Activated T-helper 2 cell treated with anti-CD3 and anti-CD28 coated beads, Interferon-gamma antibody, Interleukin-2, Interleukin-4, amounts not matched to agents 10 μg/mL and 5 μg/mL and 100 μg/mL, durations not matched to agents 14 hours and 24 hours and 36 hours (primary cell): ENCODE measurements around the gene TAOK3. TPM values are rescaled to one million over a fixed set of nuclear protein-coding genes. Genes with fewer than 3 reads are reported as not detected.
"Not testable (repeated sequence)": the region's sequence is repeated elsewhere in the genome, so short reads cannot be mapped to it uniquely, and the experiment has no call there.

ENCODE experiments used
- DNase-seq: peaks from one replicate; pipeline ENCODE4 v3.0.0; 2021; ENCODE audit warnings: low spot score
- H3K27ac Mint-ChIP-seq: one replicate; pipeline ENCODE4 v1.8.0; 2021; ENCODE audit warnings: mixed read lengths
- H3K27me3 Mint-ChIP-seq: one replicate; pipeline ENCODE4 v1.8.0; 2021; ENCODE audit warnings: low read depth, mixed read lengths
- H3K36me3 Mint-ChIP-seq: one replicate; pipeline ENCODE4 v1.8.0; 2021; ENCODE audit warnings: low read depth, mixed read lengths
- H3K4me1 Mint-ChIP-seq: one replicate; pipeline ENCODE4 v1.8.0; 2021; ENCODE audit warnings: low read depth, mixed read lengths
- H3K4me3 Mint-ChIP-seq: one replicate; pipeline ENCODE4 v1.8.0; 2021; ENCODE audit warnings: low read depth, mild to moderate bottlenecking, moderate library complexity, mixed read lengths
- H3K9me3 Mint-ChIP-seq: one replicate; pipeline ENCODE4 v1.8.0; 2021; ENCODE audit warnings: mixed read lengths
- intact Hi-C: fragments of 100-400 bp; cut with micrococcal nuclease; formaldehyde crosslinking; loops from one replicate; pipeline ENCODE4 v1.15.1; 2023
- total RNA-seq: library from RNA; stranded (reverse); gene quantifications from 2 replicates; pipeline ENCODE4 v1.2.3, GENCODE V29; 2022

TAOK3 gene
- total RNA-seq, 1 donor from 2014 or later = 52.4 TPM

DNA sequence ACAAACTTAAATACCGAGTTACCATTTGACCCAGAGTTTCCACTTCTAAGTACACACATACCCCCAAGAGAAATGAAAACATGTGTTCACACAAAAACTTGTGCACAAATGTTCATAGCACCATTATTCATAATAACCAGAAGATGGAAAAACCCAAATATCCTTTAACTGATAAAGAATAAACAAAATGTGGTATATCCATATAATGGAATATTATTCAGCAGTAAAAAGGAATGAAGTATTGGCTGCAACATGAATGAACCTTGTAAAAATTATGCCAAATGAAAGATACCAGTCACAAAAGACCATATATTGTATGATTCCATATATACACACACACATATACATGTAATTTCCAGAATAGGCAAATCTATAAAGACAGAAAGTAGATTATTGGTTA is 116.4 kb downstream of the TAOK3 start:
- H3K27ac Mint-ChIP-seq = no peak overlapping the region
- H3K36me3 Mint-ChIP-seq = peaks cover 44% of the 10 kb centered on the region
- intact Hi-C loops = no loop called here
- no peaks in the 10 kb centered on the region for H3K27me3 Mint-ChIP-seq
- peaks cover 3% of the 10 kb centered on the region for H3K4me1 Mint-ChIP-seq
- no peak for DNase-seq
- no peak overlapping the region for H3K4me3 Mint-ChIP-seq
- H3K9me3 Mint-ChIP-seq = peaks cover 6% of the 10 kb centered on the region

DNA sequence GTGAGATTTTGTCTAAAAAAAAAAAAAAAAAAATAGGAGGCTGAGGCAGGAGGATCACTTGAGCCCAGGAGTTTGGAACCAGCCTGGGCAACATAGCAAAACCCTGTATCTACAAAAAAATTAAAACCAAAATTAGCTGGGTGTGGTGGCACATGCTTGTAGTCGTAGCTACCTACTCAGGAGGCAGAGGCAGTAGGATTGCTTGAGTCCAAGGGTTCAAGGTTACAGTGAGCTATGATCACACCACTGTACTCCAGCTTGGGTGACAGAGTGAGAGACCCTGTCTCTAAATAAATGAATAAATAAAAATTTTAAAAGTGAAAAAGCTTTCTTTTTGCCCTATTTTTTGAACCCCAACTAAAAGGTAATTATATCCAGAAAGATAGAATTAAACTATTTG is 123.2 kb downstream of the TAOK3 start:
- intact Hi-C loops = no loop called here
- H3K27me3 Mint-ChIP-seq = no peaks in the 10 kb centered on the region
- no peaks in the 10 kb centered on the region for H3K9me3 Mint-ChIP-seq

DNA sequence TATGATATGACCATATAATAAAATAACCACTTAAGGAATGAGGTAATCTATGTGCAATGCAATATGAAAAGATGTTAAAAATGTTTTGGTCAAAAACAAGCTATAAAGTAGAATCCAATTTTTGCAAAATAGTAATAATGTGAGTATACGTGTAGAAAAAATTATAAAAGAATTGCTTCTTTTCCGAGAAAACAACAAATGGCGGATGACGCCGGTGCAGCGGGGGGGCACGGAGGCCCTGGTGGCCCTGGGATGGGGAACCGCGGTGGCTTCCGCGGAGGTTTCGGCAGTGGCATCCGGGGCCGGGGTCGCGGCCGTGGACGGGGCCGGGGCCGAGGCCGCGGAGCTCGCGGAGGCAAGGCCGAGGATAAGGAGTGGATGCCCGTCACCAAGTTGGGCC is 126.8 kb downstream of the TAOK3 start:
- H3K27ac Mint-ChIP-seq, H3K4me3 Mint-ChIP-seq, H3K9me3 Mint-ChIP-seq, DNase-seq, intact Hi-C loops, H3K36me3 Mint-ChIP-seq, H3K27me3 Mint-ChIP-seq, H3K4me1 Mint-ChIP-seq: not testable (repeated sequence)

More for the DNA sequence above, 123.2 kb downstream of the TAOK3 start:
- Mint-ChIP-seq H3K36me3 (peaks cover 16% of the 10 kb centered on the region), H3K4me3 (no peak overlapping the region), H3K27ac (no peak overlapping the region), H3K4me1 (no peaks in the 10 kb centered on the region)
- DNase-seq = no peak

DNA sequence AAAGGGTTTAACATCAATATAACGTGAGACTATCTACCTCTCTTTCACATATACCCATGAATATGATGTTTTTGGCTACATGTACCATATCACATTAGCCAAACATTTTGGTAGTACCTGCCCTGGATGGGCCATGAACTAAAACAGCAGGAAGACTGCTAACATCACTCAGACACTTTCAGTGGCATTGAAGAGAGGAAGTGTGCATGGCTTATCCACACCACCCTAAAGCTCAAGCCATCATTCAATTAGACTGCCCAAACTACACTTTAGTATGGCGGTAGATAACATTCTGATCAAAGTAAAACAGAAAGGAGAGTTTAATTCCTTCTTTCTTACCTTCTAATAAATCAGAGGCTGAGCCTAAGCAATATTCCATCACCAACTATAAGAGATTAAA is 133.8 kb downstream of the TAOK3 start:
- intact Hi-C loops = no loop called here
- Mint-ChIP-seq H3K36me3 (peaks cover 42% of the 10 kb centered on the region), H3K27me3 (no peaks in the 10 kb centered on the region), H3K27ac (peak overlapping the region; percentile 17), H3K4me1 (peaks cover 14% of the 10 kb centered on the region), H3K9me3 (no peaks in the 10 kb centered on the region), H3K4me3 (no peak overlapping the region)
- DNase-seq = no peak

DNA sequence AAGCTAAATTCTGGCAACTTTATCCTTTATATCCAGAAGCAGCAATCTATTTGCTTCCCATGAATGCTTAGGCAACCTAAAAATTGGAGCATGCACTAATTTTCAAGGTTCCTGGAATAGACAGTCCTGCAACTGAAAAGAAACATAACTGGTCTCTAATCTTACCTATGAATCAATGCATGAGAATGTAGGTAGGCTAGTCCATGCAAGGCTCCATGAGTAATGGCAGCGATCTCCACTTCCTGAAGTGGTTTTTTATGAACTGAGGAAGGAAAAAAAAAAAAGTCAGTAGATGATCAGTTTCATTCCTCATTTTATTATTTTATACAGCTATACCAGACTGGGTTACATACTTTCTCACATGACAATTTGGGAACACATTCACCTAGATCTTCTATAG is 134.8 kb downstream of the TAOK3 start:
- Mint-ChIP-seq H3K4me1 (peaks cover 14% of the 10 kb centered on the region), H3K9me3 (peaks cover 4% of the 10 kb centered on the region), H3K27ac (no peak overlapping the region), H3K4me3 (no peak overlapping the region), H3K36me3 (peaks cover 47% of the 10 kb centered on the region), H3K27me3 (no peaks in the 10 kb centered on the region)
- intact Hi-C loops = no loop called here
- no peak for DNase-seq

DNA sequence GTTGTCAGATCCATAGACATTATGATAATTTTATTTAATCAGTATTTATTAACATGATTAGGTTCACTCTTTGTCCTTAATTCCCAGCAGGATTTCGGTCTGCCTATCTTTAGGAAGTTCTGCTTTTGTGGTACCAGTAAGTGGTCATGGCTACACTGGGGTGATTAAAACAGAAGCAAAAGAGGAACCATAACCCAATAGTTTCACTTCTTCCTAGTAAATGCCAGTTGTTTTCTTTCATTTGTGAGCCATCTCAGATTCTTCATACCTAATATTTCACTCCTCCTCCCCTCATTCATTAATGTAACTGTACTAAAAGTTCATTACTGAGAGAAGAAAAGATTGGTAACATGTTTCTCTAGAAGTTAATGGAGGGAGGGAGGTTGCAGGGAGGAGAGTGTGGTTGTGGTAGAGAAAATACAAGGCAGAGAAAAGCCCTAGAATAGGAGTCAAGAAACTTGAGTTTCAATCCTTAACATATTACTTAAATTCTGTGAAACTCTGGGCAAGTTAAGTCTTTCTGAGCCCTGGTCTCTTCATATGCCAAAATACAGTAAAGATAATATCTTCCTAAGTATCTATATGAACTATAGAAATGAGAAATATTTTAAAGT is 135.5 kb downstream of the TAOK3 start:
- no peak overlapping the region for H3K4me3 Mint-ChIP-seq
- peak overlapping the region; percentile 36 for H3K27ac Mint-ChIP-seq
- DNase-seq = no peak
- intact Hi-C loops = no loop called here
- H3K36me3 Mint-ChIP-seq = peaks cover 54% of the 10 kb centered on the region
- H3K9me3 Mint-ChIP-seq = peaks cover 4% of the 10 kb centered on the region
- peaks cover 14% of the 10 kb centered on the region for H3K4me1 Mint-ChIP-seq
- no peaks in the 10 kb centered on the region for H3K27me3 Mint-ChIP-seq

DNA sequence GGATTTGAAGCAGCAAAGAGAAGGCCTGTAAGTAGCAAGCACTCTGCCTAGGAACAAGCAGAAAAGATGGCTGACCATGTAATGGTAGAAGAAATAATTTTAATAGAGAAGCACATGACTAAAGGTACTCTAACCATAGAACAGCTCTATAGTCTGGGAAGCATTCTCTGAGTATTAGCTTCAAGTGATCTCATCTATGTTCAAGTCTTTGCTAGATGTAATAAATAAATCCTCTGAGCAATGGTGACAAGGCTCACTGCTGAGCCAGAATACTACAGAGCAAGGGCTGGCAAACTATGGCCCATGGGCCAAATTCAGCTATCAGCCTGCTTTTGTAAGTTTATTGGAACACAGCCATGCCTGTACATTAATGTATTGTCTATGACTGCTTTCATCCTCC is 152.0 kb downstream of the TAOK3 start:
- no peak for DNase-seq
- H3K4me1 Mint-ChIP-seq = no peaks in the 10 kb centered on the region

DNA sequence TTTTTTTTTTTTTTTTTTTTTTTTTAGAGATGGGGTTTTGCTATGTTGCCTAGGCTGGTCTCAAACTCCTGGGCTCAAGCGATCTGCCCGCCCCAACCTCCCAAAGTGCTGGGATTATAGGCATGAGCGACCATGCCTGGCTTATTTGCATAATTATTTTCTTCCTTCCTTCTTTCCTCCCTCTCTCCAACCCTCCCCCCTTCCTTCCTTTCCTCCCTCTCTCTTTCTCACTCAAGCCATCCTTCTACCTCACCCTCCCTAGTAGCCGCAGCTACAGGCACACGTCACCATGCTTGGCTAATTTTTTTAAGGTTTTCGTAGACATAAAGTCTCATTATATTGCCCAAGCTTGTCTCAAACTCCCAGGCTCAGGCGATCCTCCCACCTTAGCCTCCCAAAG is 152.9 kb downstream of the TAOK3 start:
- H3K9me3 Mint-ChIP-seq = no peaks in the 10 kb centered on the region
- intact Hi-C loops = no loop called here
- no peak for DNase-seq
- no peaks in the 10 kb centered on the region for H3K4me1 Mint-ChIP-seq
- no peak overlapping the region for H3K27ac Mint-ChIP-seq
- H3K4me3 Mint-ChIP-seq = no peak overlapping the region
- peaks cover 14% of the 10 kb centered on the region for H3K36me3 Mint-ChIP-seq
- H3K27me3 Mint-ChIP-seq = no peaks in the 10 kb centered on the region

More for the DNA sequence above, 152.0 kb downstream of the TAOK3 start:
- Mint-ChIP-seq H3K27me3 (no peaks in the 10 kb centered on the region), H3K27ac (no peak overlapping the region), H3K36me3 (peaks cover 15% of the 10 kb centered on the region), H3K9me3 (no peaks in the 10 kb centered on the region), H3K4me3 (no peak overlapping the region)
- intact Hi-C loops = no loop called here

DNA sequence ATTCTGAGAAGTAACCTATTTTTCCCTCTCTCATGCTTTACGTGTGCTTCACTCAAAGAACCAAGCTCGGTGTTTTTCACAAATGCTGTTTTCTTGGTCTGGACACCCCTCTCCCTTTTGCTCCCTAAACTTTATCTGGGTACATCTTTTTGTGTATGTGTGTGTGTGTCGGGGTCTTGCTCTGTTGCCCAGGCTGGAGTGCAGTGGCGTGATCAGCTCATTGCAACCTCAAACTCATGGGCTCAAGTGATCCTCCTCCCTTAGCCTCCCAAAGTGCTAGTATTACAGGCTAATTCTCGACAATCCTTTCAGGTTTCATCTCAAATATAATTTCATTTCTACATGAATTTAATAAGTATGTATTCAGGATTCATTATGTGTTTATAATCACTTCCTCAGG is 153.6 kb downstream of the TAOK3 start:
- DNase-seq = no peak
- H3K27me3 Mint-ChIP-seq = no peaks in the 10 kb centered on the region
- no peak overlapping the region for H3K27ac Mint-ChIP-seq
- H3K36me3 Mint-ChIP-seq = peaks cover 14% of the 10 kb centered on the region
- no peaks in the 10 kb centered on the region for H3K4me1 Mint-ChIP-seq
- intact Hi-C loops = no loop called here
- no peak overlapping the region for H3K4me3 Mint-ChIP-seq
- H3K9me3 Mint-ChIP-seq = no peaks in the 10 kb centered on the region

DNA sequence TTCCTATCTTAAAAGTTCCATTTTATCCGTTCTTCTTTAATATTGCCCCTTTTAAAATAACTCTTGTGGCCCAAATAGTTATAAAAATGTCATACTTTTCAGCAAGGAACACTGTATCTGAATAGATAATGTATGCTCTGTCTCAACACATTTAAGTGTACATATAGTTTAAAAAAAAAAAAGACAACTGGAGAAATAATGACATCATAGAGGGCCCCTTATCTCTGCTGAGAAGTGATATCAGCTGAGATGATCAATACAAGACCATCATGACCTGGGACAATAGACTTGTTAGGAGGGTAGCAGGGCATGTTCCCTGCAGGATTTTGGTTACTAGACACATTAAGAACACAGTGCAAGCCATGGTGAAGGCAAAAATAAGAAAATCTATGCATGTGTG is 159.3 kb downstream of the TAOK3 start:
- DNase-seq = no peak
- intact Hi-C loops = no loop called here
- no peaks in the 10 kb centered on the region for H3K9me3 Mint-ChIP-seq
- no peak overlapping the region for H3K27ac Mint-ChIP-seq
- H3K4me1 Mint-ChIP-seq = no peaks in the 10 kb centered on the region
- no peaks in the 10 kb centered on the region for H3K27me3 Mint-ChIP-seq
- no peak overlapping the region for H3K4me3 Mint-ChIP-seq
- H3K36me3 Mint-ChIP-seq = peaks cover 23% of the 10 kb centered on the region

DNA sequence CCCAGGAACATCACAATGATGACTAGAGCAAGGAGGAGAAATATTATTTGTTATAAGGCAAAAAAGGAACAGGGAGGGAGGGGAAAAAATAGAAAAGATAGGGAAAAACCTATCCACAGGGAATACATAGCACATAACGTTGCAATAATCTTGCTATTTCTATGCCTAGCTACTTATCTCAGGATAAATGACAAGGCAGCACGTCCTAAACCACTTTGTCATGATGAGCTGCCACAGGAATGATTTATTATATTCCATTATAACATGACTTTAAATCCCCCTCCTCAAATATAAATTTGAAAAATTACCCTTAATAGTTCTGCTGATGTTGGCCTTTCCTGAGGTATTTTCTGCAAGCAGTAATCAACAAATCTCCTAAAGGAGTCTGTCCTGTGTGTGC is 160.1 kb downstream of the TAOK3 start:
- Mint-ChIP-seq H3K27me3 (no peaks in the 10 kb centered on the region), H3K27ac (no peak overlapping the region), H3K9me3 (no peaks in the 10 kb centered on the region), H3K4me3 (no peak overlapping the region), H3K4me1 (no peaks in the 10 kb centered on the region), H3K36me3 (peaks cover 26% of the 10 kb centered on the region)
- no peak for DNase-seq
- intact Hi-C loops = no loop called here

DNA sequence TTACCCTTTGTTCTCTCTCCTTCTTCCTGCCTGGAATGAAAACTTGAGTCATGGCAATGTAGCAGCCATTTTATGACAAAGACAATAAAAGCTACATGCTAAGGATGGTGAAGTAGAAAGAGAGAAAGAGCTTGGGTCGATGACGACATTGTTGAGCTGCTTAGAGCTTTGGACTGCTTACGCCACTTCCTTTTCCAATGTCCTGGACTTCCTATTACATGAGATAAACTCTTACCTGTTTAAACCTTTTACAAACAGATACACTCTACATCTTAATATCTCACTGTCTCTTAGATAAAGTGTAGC is 166.6 kb downstream of the TAOK3 start:
- intact Hi-C loops = no loop called here

DNA sequence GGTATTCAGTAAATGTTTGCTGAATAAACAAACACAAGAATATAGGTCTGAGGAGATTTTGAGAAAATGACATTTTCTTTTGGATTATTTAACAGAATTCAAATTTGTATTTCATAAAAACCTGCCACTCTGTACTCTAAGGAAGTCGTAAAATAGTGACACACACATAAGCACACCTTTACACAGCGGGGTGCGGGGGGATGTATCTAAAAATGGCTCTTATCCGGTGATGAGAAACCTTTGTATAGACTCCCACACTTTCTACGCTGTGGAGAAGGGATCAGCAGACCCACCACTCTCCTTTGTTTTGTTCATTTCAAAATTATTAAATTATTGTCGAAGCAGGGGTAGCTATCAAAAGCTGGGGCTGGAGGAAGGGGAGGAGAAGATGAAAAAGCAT is 178.7 kb downstream of the TAOK3 start:
- intact Hi-C loops = no loop called here
- DNase-seq = no peak
- Mint-ChIP-seq H3K4me3 (no peak overlapping the region), H3K9me3 (no peaks in the 10 kb centered on the region), H3K27ac (no peak overlapping the region), H3K4me1 (no peaks in the 10 kb centered on the region), H3K27me3 (no peaks in the 10 kb centered on the region), H3K36me3 (peaks cover 35% of the 10 kb centered on the region)

More for the DNA sequence above, 166.6 kb downstream of the TAOK3 start:
- Mint-ChIP-seq H3K4me1 (no peaks in the 10 kb centered on the region), H3K27ac (peak overlapping the region; percentile 25), H3K27me3 (no peaks in the 10 kb centered on the region), H3K36me3 (peaks cover 10% of the 10 kb centered on the region), H3K9me3 (no peaks in the 10 kb centered on the region), H3K4me3 (no peak overlapping the region)
- no peak for DNase-seq

DNA sequence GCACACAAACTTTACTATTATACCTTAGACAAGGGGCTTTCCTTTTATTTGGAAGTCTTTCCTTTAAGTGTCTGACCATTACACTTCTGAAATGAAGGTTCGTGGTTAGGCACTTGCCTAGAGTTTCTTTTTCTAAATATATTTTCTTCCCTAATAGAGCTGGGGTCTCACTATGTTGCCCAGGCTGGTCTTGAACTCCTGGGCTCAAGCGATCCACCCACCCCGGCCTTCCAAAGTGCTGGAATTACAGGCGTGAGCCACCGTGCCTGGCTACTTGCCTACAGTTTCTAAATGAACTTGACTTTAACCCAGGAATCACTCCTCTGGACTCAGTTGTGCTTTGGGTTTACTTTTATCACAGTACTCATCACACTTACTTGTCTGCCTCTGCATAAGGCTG is 179.2 kb downstream of the TAOK3 start:
- H3K36me3 Mint-ChIP-seq = peaks cover 35% of the 10 kb centered on the region
- no peak for DNase-seq
- no peaks in the 10 kb centered on the region for H3K4me1 Mint-ChIP-seq
- no peak overlapping the region for H3K27ac Mint-ChIP-seq
- no peak overlapping the region for H3K4me3 Mint-ChIP-seq
- no peaks in the 10 kb centered on the region for H3K9me3 Mint-ChIP-seq
- intact Hi-C loops = no loop called here
- H3K27me3 Mint-ChIP-seq = no peaks in the 10 kb centered on the region
